ENCODE data around the gene TPST2. TPM values are rescaled to one million over a fixed set of nuclear protein-coding genes. Genes with fewer than 3 reads are reported as not detected.
A peak's percentile ranks its signal among the peaks of the same experiment; 100 is the strongest.

TPST2 gene
- total RNA-seq, 1 donor from 2014 or later, result 63.1 TPM

DNA sequence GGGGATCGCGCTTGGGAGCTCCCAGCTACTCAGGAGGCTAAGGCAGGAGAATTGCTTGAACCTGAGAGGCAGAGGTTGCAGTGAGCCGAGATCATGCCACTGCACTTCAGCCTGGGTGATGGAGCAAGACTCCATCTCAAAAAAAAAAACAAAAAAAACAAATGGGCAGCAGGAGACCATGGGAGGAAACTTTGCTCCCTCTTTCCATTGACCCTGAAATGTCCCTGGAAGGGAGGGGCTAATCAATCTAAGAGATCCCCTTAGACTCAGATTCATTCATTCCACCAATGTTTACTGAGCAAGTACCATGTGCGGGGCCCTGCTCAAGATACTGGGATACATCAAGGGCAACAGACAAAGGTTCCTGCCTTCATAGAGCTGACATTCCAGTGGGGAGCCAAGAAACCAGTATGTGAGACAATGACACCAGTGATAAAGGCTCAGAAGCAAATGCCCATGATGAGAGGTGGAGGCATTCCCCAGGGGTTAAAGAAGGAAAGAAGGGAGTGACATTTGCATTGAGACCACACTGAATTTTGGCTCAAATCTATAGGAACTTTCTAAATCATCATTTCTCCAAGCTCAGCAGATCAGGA is 39.9 kb downstream of the TPST2 start:
- H3K27ac ChIP-seq, result peak overlapping the region; percentile 47
- no peaks in the 10 kb centered on the region for H3K9me3 ChIP-seq
- ATAC-seq, result no peak
- DNase-seq, result no peak
- intact Hi-C loops (cut with DNase I), result no loop called here
- no peaks in the 10 kb centered on the region for H3K27me3 ChIP-seq (ENCODE audit: low read depth)
- peaks cover 56% of the 10 kb centered on the region for H3K4me1 ChIP-seq
- H3K4me3 ChIP-seq, result no peak overlapping the region
- TF ChIP-seq, protein P1, sequence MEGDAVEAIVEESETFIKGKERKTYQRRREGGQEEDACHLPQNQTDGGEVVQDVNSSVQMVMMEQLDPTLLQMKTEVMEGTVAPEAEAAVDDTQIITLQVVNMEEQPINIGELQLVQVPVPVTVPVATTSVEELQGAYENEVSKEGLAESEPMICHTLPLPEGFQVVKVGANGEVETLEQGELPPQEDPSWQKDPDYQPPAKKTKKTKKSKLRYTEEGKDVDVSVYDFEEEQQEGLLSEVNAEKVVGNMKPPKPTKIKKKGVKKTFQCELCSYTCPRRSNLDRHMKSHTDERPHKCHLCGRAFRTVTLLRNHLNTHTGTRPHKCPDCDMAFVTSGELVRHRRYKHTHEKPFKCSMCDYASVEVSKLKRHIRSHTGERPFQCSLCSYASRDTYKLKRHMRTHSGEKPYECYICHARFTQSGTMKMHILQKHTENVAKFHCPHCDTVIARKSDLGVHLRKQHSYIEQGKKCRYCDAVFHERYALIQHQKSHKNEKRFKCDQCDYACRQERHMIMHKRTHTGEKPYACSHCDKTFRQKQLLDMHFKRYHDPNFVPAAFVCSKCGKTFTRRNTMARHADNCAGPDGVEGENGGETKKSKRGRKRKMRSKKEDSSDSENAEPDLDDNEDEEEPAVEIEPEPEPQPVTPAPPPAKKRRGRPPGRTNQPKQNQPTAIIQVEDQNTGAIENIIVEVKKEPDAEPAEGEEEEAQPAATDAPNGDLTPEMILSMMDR (IDR thresholded peaks at IDR 0.05), result no peak
- peaks cover 9% of the 10 kb centered on the region for H3K36me3 ChIP-seq

DNA sequence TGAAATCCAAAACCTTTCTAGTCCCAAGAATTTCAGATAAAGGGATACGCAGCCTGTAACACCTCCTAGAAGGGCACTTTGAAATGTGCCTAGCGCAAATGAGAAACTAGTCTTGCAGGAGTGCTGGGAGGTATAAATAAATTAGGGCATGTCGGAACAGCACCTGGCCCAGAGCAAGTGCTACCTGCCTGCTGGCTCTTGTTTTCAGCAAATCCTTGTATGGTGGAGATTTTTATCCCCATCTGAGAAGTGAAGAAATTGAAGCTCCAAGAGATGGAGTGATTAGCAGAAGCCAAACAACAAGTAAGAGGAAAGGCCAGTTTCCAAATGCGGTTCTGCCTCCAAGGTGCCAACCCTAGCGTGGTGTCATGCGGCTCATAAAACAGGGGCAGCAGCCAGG is 40.9 kb downstream of the TPST2 start:
- Histone ChIP-seq H3K9me3 (no peaks in the 10 kb centered on the region), H3K36me3 (peaks cover 10% of the 10 kb centered on the region), H3K27ac (no peak overlapping the region), H3K4me3 (no peak overlapping the region), H3K27me3 (ENCODE audit: low read depth) (no peaks in the 10 kb centered on the region), H3K4me1 (peaks cover 46% of the 10 kb centered on the region)
- ATAC-seq (no peak), DNase-seq (no peak)
- TF ChIP-seq, protein P1 (IDR thresholded peaks at IDR 0.05), result no peak
- intact Hi-C loops (cut with DNase I), result no loop called here

DNA sequence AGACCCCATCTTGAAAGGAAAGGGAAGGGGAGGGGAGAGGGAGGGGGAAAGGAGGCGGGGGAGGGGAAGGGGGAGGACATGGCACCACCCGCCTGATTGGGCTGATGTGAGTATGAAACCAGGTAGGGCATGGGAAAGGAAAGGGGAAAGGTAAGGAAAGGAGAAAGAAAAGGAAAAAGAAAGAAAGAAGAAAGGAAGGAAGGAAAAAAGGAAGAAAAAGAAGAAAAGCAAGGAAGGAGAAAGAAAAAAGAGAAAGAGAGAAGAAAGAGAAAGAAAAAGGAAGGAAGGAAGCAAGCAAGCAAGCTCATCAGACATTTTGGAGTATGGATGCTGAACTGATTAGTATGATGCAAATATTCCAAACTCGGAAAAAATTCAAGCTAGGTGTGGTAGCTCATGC is 41.6 kb downstream of the TPST2 start:
- Histone ChIP-seq H3K4me3 (no peak overlapping the region), H3K4me1 (peaks cover 47% of the 10 kb centered on the region), H3K9me3 (no peaks in the 10 kb centered on the region), H3K27ac (no peak overlapping the region), H3K27me3 (ENCODE audit: low read depth) (no peaks in the 10 kb centered on the region), H3K36me3 (peaks cover 13% of the 10 kb centered on the region)
- DNase-seq, result no peak
- ATAC-seq, result no peak
- TF ChIP-seq, protein P1 (IDR thresholded peaks at IDR 0.05), result no peak
- intact Hi-C loops (cut with DNase I), result no loop called here

DNA sequence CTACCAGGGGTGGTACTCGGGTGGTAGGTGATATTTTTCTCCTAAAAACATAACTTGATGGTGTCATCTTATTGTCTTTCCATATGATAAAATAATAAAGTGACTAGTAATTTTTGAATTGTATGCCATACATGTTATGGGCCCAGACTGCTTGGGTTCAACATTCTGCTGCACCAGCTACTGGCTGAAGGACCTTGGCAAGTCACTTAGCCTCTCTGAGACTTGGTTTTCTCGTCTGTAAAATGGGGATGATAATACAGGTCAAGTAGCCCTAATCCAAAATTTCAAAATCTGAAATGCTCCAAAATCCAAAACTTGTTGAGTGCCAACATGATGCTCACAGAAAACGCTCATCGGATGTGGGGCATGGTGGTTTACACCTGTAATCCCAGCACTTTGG is 42.1 kb downstream of the TPST2 start:
- TF ChIP-seq, protein P1 (IDR thresholded peaks at IDR 0.05), result no peak
- H3K4me3 ChIP-seq, result no peak overlapping the region
- H3K4me1 ChIP-seq, result peaks cover 48% of the 10 kb centered on the region
- no peaks in the 10 kb centered on the region for H3K27me3 ChIP-seq (ENCODE audit: low read depth)
- intact Hi-C loops (cut with DNase I), result no loop called here
- no peaks in the 10 kb centered on the region for H3K9me3 ChIP-seq
- DNase-seq (no peak), ATAC-seq (no peak)
- H3K27ac ChIP-seq, result no peak overlapping the region
- peaks cover 13% of the 10 kb centered on the region for H3K36me3 ChIP-seq

DNA sequence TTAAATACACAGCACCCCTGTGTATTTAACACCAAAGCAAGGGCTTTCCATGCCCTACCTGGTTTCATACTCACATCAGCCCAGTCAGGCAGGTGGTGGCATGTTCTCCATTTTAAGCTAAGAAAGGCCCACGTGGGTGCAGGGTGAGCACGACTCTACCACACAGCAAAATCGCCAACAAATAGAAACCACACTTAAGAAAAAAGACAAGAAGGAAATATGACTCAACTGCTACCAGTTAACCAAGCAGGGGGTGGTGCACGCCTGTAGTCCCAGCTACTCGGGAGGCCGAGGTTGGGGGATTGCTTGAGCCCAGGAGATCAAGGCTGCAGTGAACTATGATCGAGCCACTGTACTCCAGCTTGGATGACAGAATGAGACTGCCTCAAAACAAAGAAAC is 42.5 kb downstream of the TPST2 start:
- Histone ChIP-seq H3K27ac (no peak overlapping the region), H3K36me3 (peaks cover 16% of the 10 kb centered on the region), H3K4me3 (no peak overlapping the region), H3K9me3 (no peaks in the 10 kb centered on the region), H3K27me3 (ENCODE audit: low read depth) (no peaks in the 10 kb centered on the region), H3K4me1 (peaks cover 51% of the 10 kb centered on the region)
- intact Hi-C loops (cut with DNase I), result no loop called here
- ATAC-seq, result no peak
- DNase-seq, result no peak
- TF ChIP-seq, protein P1 (IDR thresholded peaks at IDR 0.05), result no peak

Data from lower lobe of right lung (tissue), 2 donors.